Adrenal gland (tissue), 5 donors: ENCODE results near the gene ARHGEF4.

Experiments
- POLR2A ChIP-seq, 2 donors: fragments of 450-650 bp; IDR thresholded peaks; one replicate each; pipeline ENCODE4 v1.6.1; 2017; ENCODE audit warnings: antibody characterized with exemption in 2 of 2, mild to moderate bottlenecking in 2 of 2, moderate library complexity in 1 of 2
- TF ChIP-seq, protein P1 (sequence below), 6 experiments: fragments of 450-650 bp in 4 of 6; fragments of 200-600 bp in 2 of 6; sonication (generic) in 1 of 6; IDR thresholded peaks; 1 replicate in 5 of 6; 2 replicates in 1 of 6; pipeline versions ENCODE4 v1.5.1 to v1.8.0; 2016 to 2021; ENCODE audit warnings: antibody characterized with exemption in 6 of 6, mild to moderate bottlenecking in 2 of 6, moderate library complexity in 1 of 6
- donor health status: DM: no; HTN: no; CAD: no.

DNA sequence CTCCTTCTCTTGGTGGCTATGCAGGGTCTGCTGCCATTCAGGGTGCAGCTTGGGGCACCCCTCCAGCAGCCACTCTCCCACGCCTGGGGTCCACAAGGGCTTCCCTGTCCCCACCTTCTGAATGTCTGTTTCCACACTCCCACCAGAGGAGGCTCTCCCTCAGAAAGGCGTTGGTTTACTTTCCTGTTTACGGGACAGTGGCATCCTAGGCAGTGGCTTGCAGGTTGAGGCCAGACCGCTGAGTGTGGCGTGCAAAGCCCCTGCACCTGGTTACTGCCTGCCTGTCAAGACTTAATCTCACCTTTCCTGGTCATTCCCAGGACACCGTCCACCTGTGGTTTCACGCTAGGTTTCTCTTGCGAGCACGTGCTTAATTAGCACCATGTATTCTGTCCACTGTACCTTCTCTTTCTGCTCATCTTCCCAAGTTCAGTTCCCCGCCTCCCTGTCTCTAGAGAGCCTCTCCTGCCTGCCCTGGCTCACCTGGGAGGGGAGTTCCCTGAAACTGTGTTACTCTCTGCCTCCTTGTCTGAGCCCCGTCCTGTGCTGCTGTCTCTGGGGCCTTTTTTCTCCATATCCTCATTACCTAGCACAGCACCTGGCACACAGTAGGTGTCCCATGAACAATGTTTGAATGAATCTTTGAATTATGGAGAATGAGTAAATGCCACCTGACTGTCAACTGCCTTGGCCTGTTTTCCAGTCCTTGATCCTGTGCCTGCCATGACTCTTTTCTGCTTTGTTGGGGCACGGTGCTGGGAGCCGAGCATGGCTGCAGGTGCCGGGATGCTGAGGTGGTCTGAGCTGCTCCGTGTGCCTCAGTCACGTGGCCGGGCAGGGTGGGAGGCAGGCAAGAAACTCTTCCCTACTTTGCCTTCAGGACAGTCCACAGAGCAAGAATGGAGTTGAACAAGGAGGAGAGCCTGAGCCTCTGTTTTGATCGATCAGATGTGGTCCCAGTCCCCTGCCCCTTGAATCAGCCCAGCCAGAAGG, 56.4 kb downstream of the ARHGEF4 start:
- TF ChIP-seq, protein P1, sequence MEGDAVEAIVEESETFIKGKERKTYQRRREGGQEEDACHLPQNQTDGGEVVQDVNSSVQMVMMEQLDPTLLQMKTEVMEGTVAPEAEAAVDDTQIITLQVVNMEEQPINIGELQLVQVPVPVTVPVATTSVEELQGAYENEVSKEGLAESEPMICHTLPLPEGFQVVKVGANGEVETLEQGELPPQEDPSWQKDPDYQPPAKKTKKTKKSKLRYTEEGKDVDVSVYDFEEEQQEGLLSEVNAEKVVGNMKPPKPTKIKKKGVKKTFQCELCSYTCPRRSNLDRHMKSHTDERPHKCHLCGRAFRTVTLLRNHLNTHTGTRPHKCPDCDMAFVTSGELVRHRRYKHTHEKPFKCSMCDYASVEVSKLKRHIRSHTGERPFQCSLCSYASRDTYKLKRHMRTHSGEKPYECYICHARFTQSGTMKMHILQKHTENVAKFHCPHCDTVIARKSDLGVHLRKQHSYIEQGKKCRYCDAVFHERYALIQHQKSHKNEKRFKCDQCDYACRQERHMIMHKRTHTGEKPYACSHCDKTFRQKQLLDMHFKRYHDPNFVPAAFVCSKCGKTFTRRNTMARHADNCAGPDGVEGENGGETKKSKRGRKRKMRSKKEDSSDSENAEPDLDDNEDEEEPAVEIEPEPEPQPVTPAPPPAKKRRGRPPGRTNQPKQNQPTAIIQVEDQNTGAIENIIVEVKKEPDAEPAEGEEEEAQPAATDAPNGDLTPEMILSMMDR (IDR thresholded peaks at IDR 0.05): no peak
- no peak for TF ChIP-seq POLR2A (IDR thresholded peaks at IDR 0.05)
